Bronchial epithelial cell (primary cell): ENCODE results near the gene CFAP119. TPM values are rescaled to one million over a fixed set of nuclear protein-coding genes. Genes with fewer than 3 reads are reported as not detected.

Source experiments
- DNase-seq: peaks from one replicate; pipeline ENCODE4 v3.0.0-alpha.2; 2010; ENCODE audit warnings: low read depth
- FAIRE-seq: peaks from 2 replicates; lab custom pipeline; 2011; peaks lifted over from hg19 to GRCh38; lab: Jason Lieb, UNC
- H3K27me3 ChIP-seq: 2 replicates; pipeline ENCODE4 v1.5.1; 2011; ENCODE audit warnings: low read length; ENCODE audit not compliant: control insufficient read depth, insufficient read depth
- H3K36me3 ChIP-seq: 2 replicates; pipeline ENCODE4 v1.5.1; 2011; ENCODE audit warnings: low read length; ENCODE audit not compliant: control insufficient read depth, insufficient read depth
- H3K4me3 ChIP-seq: 2 replicates; pipeline ENCODE4 v1.5.1; 2011; ENCODE audit warnings: mild to moderate bottlenecking, low read depth, low read length, control low read depth
- CTCF ChIP-seq: IDR thresholded peaks from 2 replicates; pipeline ENCODE4 v1.5.1; 2011; ENCODE audit warnings: mild to moderate bottlenecking, moderate library complexity, low read length, control low read depth, inconsistent platforms; ENCODE audit not compliant: insufficient read depth, severe bottlenecking
- total RNA-seq: library from RNA; depleted of rRNA; stranded (reverse); fragments of >200 nt; gene quantifications from 2 replicates; pipeline ENCODE4 v1.2.1, GENCODE V29; 2014

Gene CFAP119
- total RNA-seq, 1 donor from 2014 or later = 1.1 TPM

- DNase-seq (no peak), FAIRE-seq (no peak)
- Histone ChIP-seq H3K36me3 (peaks cover 52% of the 10 kb centered on the region), H3K27me3 (no peaks in the 10 kb centered on the region), H3K4me3 (no peak overlapping the region)
- TF ChIP-seq CTCF = no peak
These were observed 4.5 kb upstream of the CFAP119 start for GRCh38 chr16:30766206-30766932.

GRCh38 chr16:30764816-30765465, 3.1 kb upstream of the CFAP119 start:
- Histone ChIP-seq H3K36me3 (peaks cover 48% of the 10 kb centered on the region), H3K4me3 (no peak overlapping the region), H3K27me3 (no peaks in the 10 kb centered on the region)
- no peak for TF ChIP-seq CTCF
- no peak for DNase-seq
- no peak for FAIRE-seq

- H3K4me3 ChIP-seq = no peak overlapping the region
- DNase-seq (no peak), FAIRE-seq (no peak)
- no peak for TF ChIP-seq CTCF
- peaks cover 42% of the 10 kb centered on the region for H3K36me3 ChIP-seq
- no peaks in the 10 kb centered on the region for H3K27me3 ChIP-seq
These were observed 2.2 kb upstream of the CFAP119 start for GRCh38 chr16:30764086-30764485.

GRCh38 chr16:30762991-30763725, 1.3 kb upstream of the CFAP119 start:
- no peak for FAIRE-seq
- Histone ChIP-seq H3K4me3 (peak overlapping the region; percentile 71), H3K36me3 (peaks cover 34% of the 10 kb centered on the region), H3K27me3 (no peaks in the 10 kb centered on the region)
- no peak for DNase-seq
- no peak for TF ChIP-seq CTCF

GRCh38 chr16:30761427-30761927, 385 bp downstream of the CFAP119 start:
- H3K27me3 ChIP-seq = no peaks in the 10 kb centered on the region
- peak overlapping the region; percentile 71 for H3K4me3 ChIP-seq
- FAIRE-seq (no peak), DNase-seq (peak; percentile 39)
- TF ChIP-seq CTCF = no peak
- H3K36me3 ChIP-seq = peaks cover 26% of the 10 kb centered on the region
